ENCODE results near the gene PLOD3. TPM values are rescaled to one million over a fixed set of nuclear protein-coding genes. Genes with fewer than 3 reads are reported as not detected.

Gene PLOD3
- total RNA-seq, 1 experiment from 2014 or later, result 74.5 TPM

GRCh38 chr7:101179713-101180112 lies 37.7 kb downstream of the PLOD3 start:
- no peak overlapping the region for H4K91ac ChIP-seq (ENCODE audit: insufficient read length, low read depth, low read length)
- no peak overlapping the region for H3K18ac ChIP-seq (ENCODE audit: insufficient read length, low read depth, low read length)
- H3K4ac ChIP-seq (ENCODE audit: low read depth, low read length), result no peak overlapping the region
- H3K23ac ChIP-seq (ENCODE audit: insufficient read length, low read depth, low read length), result no peak overlapping the region
- TF ChIP-seq CTCF (conservative IDR thresholded peaks at IDR 0.05), result no peak
- no peak overlapping the region for H3K27ac Mint-ChIP-seq
- no peaks in the 10 kb centered on the region for H3K79me2 ChIP-seq (ENCODE audit: insufficient read depth, low read length)
- H3K27me3 Mint-ChIP-seq (ENCODE audit: low read depth), result peaks cover 76% of the 10 kb centered on the region
- no peak overlapping the region for H2BK15ac ChIP-seq (ENCODE audit: low read depth, low read length)
- no peak overlapping the region for H2BK12ac ChIP-seq (ENCODE audit: insufficient read length, low read depth, low read length)
- H3K9me3 Mint-ChIP-seq, result peaks cover 0 to 2% of the 10 kb centered on the region in 2 experiments; a peak in 2 of 5 replicates
- no peak overlapping the region for H2BK5ac ChIP-seq (ENCODE audit: insufficient read length, low read length)
- DNase-seq, result no peak
- H3K9ac ChIP-seq (ENCODE audit: extremely low read depth, insufficient read length, low read length), result no peak overlapping the region
- H3K56ac ChIP-seq (ENCODE audit: insufficient read length, low read depth, low read length), result no peak overlapping the region
- no peak overlapping the region for H2AK5ac ChIP-seq (ENCODE audit: insufficient read length, low read length)
- no CpG with 5 or more reads among the region's 27 CpGs for WGBS (ENCODE audit: extremely low coverage, insufficient read length, low lambda C conversion rate)
- H4K20me1 ChIP-seq (ENCODE audit: control insufficient read depth, insufficient read depth, insufficient read length), result no peaks in the 10 kb centered on the region
- H2BK120ac ChIP-seq (ENCODE audit: low read depth, low read length, poor library complexity, severe bottlenecking), result no peak overlapping the region
- H3K9me3 ChIP-seq (ENCODE audit: control insufficient read depth, low read depth, low read length), result no peaks in the 10 kb centered on the region
- no peaks in the 10 kb centered on the region for H3K79me1 ChIP-seq (ENCODE audit: insufficient read depth, low read depth, low read length, poor library complexity, severe bottlenecking)
- no peaks in the 10 kb centered on the region; the same call in 1 of the 2 replicates for H3K4me1 ChIP-seq (ENCODE audit: insufficient read depth, low read length)
- no peak overlapping the region for H4K5ac ChIP-seq (ENCODE audit: insufficient read length, low read depth, low read length)
- peaks cover 18 to 22% of the 10 kb centered on the region in 2 experiments for H3K4me1 Mint-ChIP-seq
- peak overlapping the region; percentile 61 to 90 for H3K4me3 Mint-ChIP-seq
- H3K23me2 ChIP-seq (ENCODE audit: insufficient read length, low read depth, low read length, poor library complexity, severe bottlenecking), result peaks cover 16% of the 10 kb centered on the region
- H3K27ac ChIP-seq (ENCODE audit: insufficient read length, low read depth, low read length), result no peak overlapping the region
- no peak overlapping the region for H3K14ac ChIP-seq (ENCODE audit: insufficient read depth, low read length)
- no peak overlapping the region for H2AFZ ChIP-seq (ENCODE audit: low read length)
- no peak overlapping the region for H3T11ph ChIP-seq (ENCODE audit: low read length)
- no peak overlapping the region for H2BK20ac ChIP-seq (ENCODE audit: low read depth, low read length, poor library complexity, severe bottlenecking)
- no peaks in the 10 kb centered on the region for H3K36me3 Mint-ChIP-seq (ENCODE audit: insufficient read depth in 1 of 3, low read depth in 3 of 3)
- H3K4me2 ChIP-seq (ENCODE audit: insufficient read depth, insufficient read length, low read length), result peak overlapping the region; percentile 91
- peaks cover 31% of the 10 kb centered on the region; the same call in 1 of the 2 replicates for H3K27me3 ChIP-seq (ENCODE audit: insufficient read depth, low read length)
- no peak overlapping the region for H4K8ac ChIP-seq (replicated peaks; ENCODE audit: insufficient read length, low read depth, low read length)

All from H9 (cell line).